Natural killer cell (primary cell): ENCODE measurements around the gene ACVR1. TPM values are rescaled to one million over a fixed set of nuclear protein-coding genes. Genes with fewer than 3 reads are reported as not detected.

ENCODE experiments used
- ATAC-seq, 3 donors: fragments of 150-1000 bp in 2 of 3; fragments of 200-7000 bp in 1 of 3; cut with Tn5 transposase; 1 replicate in 1 of 3; 2 replicates in 2 of 3; pipeline ENCODE4 v1.10.0; 2021; ENCODE audit warnings: mild to moderate bottlenecking in 2 of 3, moderate library complexity in 2 of 3
- DNase-seq, 2 donors: peaks; one replicate each; pipeline versions ENCODE4 v3.0.0 to v3.0.0-alpha.2; 2013 to 2021; ENCODE audit warnings: mixed read lengths in 1 of 2
- H3K27ac ChIP-seq: one replicate; pipeline ENCODE4 v1.5.1; 2013; ENCODE audit warnings: mild to moderate bottlenecking, low read length
- H3K27me3 ChIP-seq: one replicate; pipeline ENCODE4 v1.6.1; 2013; ENCODE audit warnings: low read length; ENCODE audit not compliant: control insufficient read depth, insufficient read depth
- H3K36me3 ChIP-seq: one replicate; pipeline ENCODE4 v1.6.1; 2013; ENCODE audit warnings: low read length; ENCODE audit not compliant: control insufficient read depth, insufficient read depth
- H3K4me1 ChIP-seq: one replicate; pipeline ENCODE4 v1.6.1; 2013; ENCODE audit warnings: low read length; ENCODE audit not compliant: control insufficient read depth, insufficient read depth
- H3K4me3 ChIP-seq: one replicate; pipeline ENCODE4 v1.5.1; 2013; ENCODE audit warnings: low read length
- H3K9me3 ChIP-seq: one replicate; pipeline ENCODE4 v1.6.1; 2013; ENCODE audit warnings: low read length; ENCODE audit not compliant: control insufficient read depth, insufficient read depth
- H3K27ac Mint-ChIP-seq, 2 donors: one replicate each; pipeline ENCODE4 v1.8.0; 2022; ENCODE audit warnings: mild to moderate bottlenecking in 2 of 2, mixed read lengths in 2 of 2, moderate library complexity in 1 of 2
- H3K27me3 Mint-ChIP-seq, 2 donors: one replicate each; pipeline ENCODE4 v1.8.0; 2022; ENCODE audit warnings: low read depth in 2 of 2, mixed read lengths in 2 of 2
- H3K36me3 Mint-ChIP-seq: one replicate; pipeline ENCODE4 v1.8.0; 2022; ENCODE audit warnings: mixed read lengths
- H3K4me1 Mint-ChIP-seq, 2 donors: one replicate each; pipeline ENCODE4 v1.8.0; 2022; ENCODE audit warnings: mixed read lengths in 2 of 2
- H3K4me3 Mint-ChIP-seq: one replicate; pipeline ENCODE4 v1.8.0; 2022; ENCODE audit warnings: mild to moderate bottlenecking, moderate library complexity, mixed read lengths
- H3K9me3 Mint-ChIP-seq, 2 donors: one replicate each; pipeline ENCODE4 v1.8.0; 2022; ENCODE audit warnings: mixed read lengths in 2 of 2
- WGBS: methylation state at CpG from one replicate; pipeline ENCODE4 v1.1.7; 2013; ENCODE audit warnings: missing lambda C conversion rate; ENCODE audit not compliant: insufficient coverage; 5-methylcytosine and 5-hydroxymethylcytosine counted together
- intact Hi-C: fragments of 100-400 bp; cut with micrococcal nuclease; formaldehyde crosslinking; loops from one replicate; pipeline ENCODE4 v1.14.2; 2022
- total RNA-seq, 4 donors: library from RNA; stranded (reverse); fragments of 120-200 nt in 1 of 4; gene quantifications; one replicate each; pipeline versions ENCODE4 v1.2.3 to v1.2.4, GENCODE V29; 2013 to 2022
- TF ChIP-seq, protein P1 (sequence below): fragments of 200-600 bp; IDR thresholded peaks from one replicate; pipeline ENCODE4 v1.8.0; 2022; ENCODE audit warnings: antibody characterized with exemption

ACVR1 gene
- 1 to 10 TPM; 3.3 to 6.9 (median 6.1) TPM for total RNA-seq
- total RNA-seq (2013): 6.3 TPM

DNA sequence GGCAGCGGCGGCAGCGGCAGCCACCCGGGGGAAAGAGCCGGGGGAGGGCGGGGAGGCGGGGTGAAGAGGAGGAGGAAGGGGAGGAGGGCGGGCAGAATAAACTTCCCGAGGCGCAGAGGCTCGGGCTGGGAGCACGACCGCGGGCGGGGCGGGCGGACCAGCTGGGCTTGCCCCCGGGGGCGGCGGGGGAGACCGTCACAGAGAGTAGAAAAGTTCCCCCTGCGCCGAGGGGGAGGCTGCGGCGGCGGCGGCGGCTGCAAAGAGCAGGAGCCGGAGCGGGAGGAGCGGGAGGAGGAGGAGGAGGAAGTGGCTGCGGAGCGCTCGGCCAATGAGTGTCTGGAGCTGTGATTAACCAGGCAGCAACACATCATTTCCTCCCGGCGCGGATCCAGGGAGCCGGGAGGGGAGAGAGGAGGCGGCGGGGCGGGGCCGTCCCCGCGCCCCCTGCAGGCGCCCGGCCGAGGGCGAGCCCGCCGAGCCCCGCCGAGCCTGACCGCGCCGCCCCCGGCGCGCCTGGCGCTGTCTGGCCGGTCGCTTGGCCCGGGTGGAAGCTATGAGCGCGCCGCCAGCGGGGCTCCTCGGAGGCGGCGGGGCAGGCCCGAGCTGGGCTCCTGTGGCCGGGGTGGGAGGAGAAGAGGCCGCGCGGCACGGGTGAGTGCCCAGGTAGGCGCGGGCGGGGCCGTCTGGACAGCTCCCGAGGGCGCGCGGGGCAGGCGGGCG lies at the start of gene ACVR1:
Gene ACVR1, minus strand, starts transcription at position 265 of the 720 bp plus-strand sequence. CDS start 76,837 bp downstream, outside the sequence.
- Mint-ChIP-seq H3K4me1 (peaks cover 14 to 20% of the 10 kb centered on the region in 2 donors), H3K9me3 (no peaks in the 10 kb centered on the region), H3K4me3 (peak within 1 kb of the TSS; percentile 93), H3K27ac (peak within 1 kb of the TSS; percentile 46 to 86), H3K27me3 (no peaks in the 10 kb centered on the region), H3K36me3 (no peaks in the 10 kb centered on the region)
- no peaks in the 10 kb centered on the region for H3K36me3 ChIP-seq
- DNase-seq (peak; percentile 62 to 90), ATAC-seq (peak; percentile 79 to 91 (median 85))
- H3K27me3 ChIP-seq: no peaks in the 10 kb centered on the region
- 0% methylated on average over 84 of the region's 85 CpGs for WGBS
- TF ChIP-seq, protein P1, sequence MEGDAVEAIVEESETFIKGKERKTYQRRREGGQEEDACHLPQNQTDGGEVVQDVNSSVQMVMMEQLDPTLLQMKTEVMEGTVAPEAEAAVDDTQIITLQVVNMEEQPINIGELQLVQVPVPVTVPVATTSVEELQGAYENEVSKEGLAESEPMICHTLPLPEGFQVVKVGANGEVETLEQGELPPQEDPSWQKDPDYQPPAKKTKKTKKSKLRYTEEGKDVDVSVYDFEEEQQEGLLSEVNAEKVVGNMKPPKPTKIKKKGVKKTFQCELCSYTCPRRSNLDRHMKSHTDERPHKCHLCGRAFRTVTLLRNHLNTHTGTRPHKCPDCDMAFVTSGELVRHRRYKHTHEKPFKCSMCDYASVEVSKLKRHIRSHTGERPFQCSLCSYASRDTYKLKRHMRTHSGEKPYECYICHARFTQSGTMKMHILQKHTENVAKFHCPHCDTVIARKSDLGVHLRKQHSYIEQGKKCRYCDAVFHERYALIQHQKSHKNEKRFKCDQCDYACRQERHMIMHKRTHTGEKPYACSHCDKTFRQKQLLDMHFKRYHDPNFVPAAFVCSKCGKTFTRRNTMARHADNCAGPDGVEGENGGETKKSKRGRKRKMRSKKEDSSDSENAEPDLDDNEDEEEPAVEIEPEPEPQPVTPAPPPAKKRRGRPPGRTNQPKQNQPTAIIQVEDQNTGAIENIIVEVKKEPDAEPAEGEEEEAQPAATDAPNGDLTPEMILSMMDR: peak; percentile 14
- H3K4me1 ChIP-seq: peaks cover 12% of the 10 kb centered on the region
- peak within 1 kb of the TSS; percentile 77 for H3K4me3 ChIP-seq
- H3K9me3 ChIP-seq: no peaks in the 10 kb centered on the region
- intact Hi-C loops: no loop called here
- peak within 1 kb of the TSS; percentile 38 for H3K27ac ChIP-seq

GRCh38 chr2:157925071-157925470 lies 48.9 kb upstream of the ACVR1 start:
- no peaks in the 10 kb centered on the region for H3K4me1 Mint-ChIP-seq
- no peaks in the 10 kb centered on the region for H3K4me1 ChIP-seq
- intact Hi-C loops: no loop called here
- H3K36me3 ChIP-seq: no peaks in the 10 kb centered on the region
- DNase-seq: no peak
- no peak overlapping the region for H3K27ac ChIP-seq
- no peaks in the 10 kb centered on the region for H3K36me3 Mint-ChIP-seq
- no peak for ATAC-seq
- H3K4me3 ChIP-seq: no peak overlapping the region
- 76% methylated on average over 2 of the region's 3 CpGs for WGBS
- TF ChIP-seq, protein P1: no peak
- H3K27me3 ChIP-seq: peaks cover 2% of the 10 kb centered on the region
- H3K9me3 ChIP-seq: no peaks in the 10 kb centered on the region
- no peak overlapping the region for H3K27ac Mint-ChIP-seq
- peaks cover 0 to 8% of the 10 kb centered on the region in 2 donors for H3K27me3 Mint-ChIP-seq
- H3K4me3 Mint-ChIP-seq: no peak overlapping the region
- H3K9me3 Mint-ChIP-seq: no peaks in the 10 kb centered on the region

- no peak overlapping the region for H3K4me3 ChIP-seq
- intact Hi-C loops: no loop called here
- no peaks in the 10 kb centered on the region for H3K36me3 ChIP-seq
- no peaks in the 10 kb centered on the region for H3K9me3 Mint-ChIP-seq
- H3K9me3 ChIP-seq: no peaks in the 10 kb centered on the region
- H3K36me3 Mint-ChIP-seq: no peaks in the 10 kb centered on the region
- 77% methylated on average over 5 of the region's 5 CpGs for WGBS
- TF ChIP-seq, protein P1: no peak
- ATAC-seq: no peak
- H3K4me1 ChIP-seq: no peaks in the 10 kb centered on the region
- no peaks in the 10 kb centered on the region for H3K4me1 Mint-ChIP-seq
- H3K27me3 Mint-ChIP-seq: peaks cover 0 to 8% of the 10 kb centered on the region in 2 donors
- no peak overlapping the region for H3K27ac Mint-ChIP-seq
- no peak overlapping the region for H3K4me3 Mint-ChIP-seq
- H3K27me3 ChIP-seq: peaks cover 2% of the 10 kb centered on the region
- no peak overlapping the region for H3K27ac ChIP-seq
- no peak for DNase-seq
Observed at GRCh38 chr2:157923598-157924217, 47.6 kb upstream of the ACVR1 start.
